ENCODE data around the gene C14orf132.

The C14orf132 gene

DNA sequence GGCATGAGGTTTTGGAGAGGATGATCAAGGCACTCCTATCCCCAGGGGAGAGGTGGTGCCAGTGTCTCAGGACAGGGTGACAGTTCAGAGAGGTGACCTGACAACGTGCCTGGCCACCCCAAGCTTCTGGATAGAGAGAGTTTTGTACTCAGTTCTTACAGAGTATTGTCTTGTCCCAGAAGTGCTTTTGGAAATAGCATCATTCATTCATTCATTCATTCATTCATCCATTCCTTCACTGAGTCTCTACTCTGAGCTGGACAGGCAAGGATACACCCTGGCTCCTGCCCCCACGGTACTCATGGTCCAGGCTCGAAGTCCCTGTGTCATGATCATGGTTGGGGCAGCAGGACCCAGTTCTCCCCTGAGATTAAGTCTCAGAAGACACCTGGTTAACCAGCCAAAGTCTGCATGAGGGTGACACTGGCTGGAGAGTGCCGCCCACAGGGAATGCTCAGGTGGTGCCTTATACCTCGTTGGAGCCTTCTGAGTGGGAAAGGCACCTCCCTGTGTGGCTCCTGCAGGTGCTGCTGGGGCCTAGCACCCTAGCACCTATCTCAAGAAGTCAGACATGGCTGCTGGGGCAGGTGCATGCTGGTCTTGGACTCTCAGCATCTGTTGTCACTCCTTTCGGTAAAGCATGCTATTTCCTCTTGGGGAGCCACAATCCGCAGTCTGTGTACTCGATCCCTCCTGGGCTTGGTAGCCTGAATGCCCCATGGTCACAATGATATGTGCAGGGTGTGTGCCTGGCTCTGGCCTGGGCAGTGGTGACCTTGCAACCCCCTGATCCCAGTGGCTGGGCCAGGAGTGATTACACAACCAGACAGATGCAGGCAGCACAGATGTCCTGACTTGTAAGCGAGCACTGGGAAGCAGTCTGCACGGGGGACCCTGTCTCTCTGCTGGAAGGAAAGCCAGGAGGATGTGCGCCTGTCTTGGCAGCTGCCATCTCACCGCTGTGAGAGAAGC is 57.8 kb downstream of the C14orf132 start:
- H3K4me3 ChIP-seq (ENCODE audit: low read depth, low read length): no peak overlapping the region

DNA sequence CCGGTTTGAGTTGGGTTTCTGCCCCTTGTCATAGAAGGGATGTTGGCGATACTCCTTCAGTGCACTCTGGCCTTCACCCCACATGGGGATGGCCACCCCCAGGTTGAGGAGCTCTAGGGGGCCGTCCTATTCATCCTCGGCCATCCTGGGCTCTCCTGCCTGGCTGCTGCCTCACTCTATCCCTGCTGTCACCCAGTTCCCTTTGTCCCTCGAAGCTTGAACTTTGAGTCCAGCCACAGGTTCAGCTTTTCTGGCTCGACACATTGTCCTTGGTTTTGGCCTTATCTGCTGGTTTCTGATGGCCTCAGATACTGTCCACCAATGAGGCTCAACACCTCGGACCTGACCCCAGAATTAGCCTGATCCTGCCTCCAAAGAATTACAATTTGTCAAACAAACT is 58.6 kb downstream of the C14orf132 start:
- no peak overlapping the region for H3K4me3 ChIP-seq (ENCODE audit: low read depth, low read length)

DNA sequence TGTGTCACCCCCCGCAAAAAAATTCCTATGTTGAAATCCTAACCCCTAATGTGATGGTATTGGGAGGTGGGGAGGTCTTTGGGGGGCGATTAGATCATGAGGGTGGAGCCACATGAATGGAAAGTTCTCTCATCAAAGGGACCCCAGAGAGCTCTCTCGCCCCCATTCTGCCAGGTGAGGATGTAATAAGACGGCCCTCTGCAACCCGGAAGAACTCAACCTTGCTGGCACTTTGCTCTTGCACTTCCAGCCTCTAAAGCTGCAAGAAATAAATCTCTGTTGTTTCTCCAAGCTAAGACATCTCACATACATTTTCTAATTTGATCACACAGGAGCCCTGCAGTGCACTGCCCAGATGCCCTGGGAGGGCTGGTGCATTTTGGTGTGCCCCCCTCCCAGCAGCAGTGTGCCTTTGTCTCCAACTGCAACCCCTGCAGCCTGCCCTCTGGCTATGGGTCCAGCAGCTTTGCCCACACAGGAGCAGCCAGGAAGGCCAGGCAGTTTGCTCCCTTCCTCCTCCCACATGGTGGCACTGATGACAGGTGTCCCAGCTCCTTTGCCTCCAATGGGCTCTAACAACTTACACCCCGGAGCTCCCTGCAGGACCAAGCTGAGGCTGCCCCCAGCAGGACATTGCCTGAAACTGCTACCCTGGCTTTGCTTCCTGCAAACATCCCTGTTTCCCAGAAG is 59.3 kb downstream of the C14orf132 start:
- no peak overlapping the region for H3K4me3 ChIP-seq (ENCODE audit: low read depth, low read length)

DNA sequence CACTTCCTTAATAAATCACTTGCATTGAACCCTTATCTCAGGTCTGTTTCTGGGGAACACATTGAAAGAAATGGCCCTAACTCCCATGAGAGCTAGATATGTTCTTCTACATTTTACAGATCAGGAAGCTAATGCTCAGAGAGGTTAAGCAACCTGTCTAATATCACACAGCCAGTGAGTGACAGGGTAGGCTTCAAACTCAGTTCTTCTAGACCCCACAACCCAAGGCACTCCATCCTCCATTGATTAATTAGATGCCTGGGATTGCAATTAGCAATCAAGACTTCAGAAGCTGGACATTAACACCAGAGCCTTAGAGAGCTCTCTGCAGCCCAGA is 59.8 kb downstream of the C14orf132 start:
- H3K4me3 ChIP-seq (ENCODE audit: low read depth, low read length): no peak overlapping the region

DNA sequence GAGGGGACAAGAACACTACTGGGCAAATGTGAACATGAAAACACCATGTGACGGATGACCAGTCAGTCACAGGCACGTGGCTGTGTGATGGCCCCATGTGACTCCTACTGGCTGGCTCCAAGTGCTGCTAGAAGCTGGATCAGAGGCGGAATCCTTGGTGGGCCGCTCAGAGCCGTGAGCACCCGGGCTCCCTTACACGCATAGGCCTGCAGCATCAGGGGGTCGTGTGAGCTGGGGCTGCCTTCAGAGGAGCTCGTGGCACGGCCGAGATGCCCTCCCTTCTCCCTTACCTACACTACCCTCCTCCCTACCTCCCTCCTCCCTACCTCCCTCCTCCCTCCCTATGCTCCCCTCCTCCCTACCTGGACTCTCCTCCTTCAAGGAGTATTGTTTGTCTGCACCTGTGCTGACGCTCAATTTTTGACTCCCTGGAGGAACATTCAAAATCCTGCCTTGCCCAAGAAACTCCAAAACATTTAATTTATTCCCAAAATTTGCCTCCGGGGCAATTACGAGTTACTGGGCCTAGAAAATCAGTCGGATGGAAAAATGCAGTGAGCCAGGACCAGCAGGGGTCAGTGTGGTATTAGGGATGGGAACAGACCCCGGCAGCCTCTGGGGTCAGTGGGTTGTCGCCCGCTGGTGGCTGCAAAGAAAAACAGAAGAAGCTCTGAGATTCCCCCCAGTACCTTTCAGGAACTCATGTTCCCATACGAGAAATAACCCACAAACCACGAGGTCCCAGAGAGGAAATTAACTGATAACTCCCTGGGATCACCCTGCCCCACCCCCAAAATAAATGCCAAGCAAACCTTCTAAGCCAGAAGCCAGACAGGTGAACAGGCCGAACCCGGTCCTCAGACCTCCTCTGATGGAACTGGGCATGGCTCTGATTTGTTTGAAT is 61.3 kb downstream of the C14orf132 start:
- no peak overlapping the region for H3K4me3 ChIP-seq (ENCODE audit: low read depth, low read length)

DNA sequence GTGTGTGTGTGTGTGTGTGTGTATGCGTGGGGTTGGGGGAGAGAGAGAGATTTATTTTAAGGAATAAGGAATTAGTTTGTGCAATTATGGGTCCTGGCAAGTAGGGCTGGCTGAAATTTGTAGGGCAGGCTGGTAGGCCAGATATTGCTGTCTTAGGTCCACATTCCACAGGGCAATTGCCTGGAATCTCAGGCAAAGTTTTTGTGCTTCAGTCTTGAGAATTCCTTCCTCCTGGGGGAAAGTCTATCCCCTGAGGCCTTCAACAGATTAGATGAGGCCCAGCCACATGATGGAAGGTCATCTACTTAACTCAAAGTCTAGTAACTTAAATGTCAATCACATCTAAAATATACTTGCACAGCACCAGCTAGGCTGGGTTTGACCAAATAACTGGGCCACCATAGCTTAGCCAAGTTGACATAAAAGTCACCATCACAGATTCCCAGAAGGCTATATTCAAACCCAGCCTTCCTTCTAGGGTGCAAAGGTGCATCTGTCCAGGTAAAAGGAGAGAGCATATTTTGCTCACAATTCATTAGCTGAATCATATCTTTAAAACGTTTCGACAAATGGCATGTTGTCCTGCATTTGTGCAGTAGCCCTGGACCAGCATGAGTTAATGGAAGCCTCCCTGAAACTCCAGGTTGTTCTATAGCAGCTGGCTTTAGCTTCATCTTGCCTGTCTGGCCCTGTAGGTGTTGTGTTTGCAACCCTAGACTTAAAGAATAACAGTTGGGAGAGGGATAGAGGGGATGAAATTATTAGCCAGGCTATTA is 63.1 kb downstream of the C14orf132 start:
- no peak overlapping the region for H3K4me3 ChIP-seq (ENCODE audit: low read depth, low read length)

DNA sequence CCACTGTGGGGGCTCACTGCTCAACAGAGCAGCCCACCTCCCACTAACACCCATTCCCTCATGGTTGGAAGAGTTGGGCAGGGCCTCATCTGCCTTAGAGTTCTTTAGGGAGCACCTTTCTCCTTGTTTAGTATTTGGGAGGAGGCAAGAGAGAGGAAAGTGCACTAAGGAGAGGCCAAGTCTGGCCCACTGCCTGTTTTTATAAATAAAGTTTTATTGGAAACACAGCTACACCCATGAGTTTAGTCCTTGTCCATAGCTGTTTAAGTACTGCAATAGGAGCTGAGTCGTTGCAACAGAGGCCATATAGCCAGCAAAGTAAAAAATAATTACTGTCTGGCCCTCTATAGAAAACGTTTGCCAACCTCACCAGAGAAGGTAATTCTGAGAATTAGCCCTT is 63.9 kb downstream of the C14orf132 start:
- no peak overlapping the region for H3K4me3 ChIP-seq (ENCODE audit: low read depth, low read length)

DNA sequence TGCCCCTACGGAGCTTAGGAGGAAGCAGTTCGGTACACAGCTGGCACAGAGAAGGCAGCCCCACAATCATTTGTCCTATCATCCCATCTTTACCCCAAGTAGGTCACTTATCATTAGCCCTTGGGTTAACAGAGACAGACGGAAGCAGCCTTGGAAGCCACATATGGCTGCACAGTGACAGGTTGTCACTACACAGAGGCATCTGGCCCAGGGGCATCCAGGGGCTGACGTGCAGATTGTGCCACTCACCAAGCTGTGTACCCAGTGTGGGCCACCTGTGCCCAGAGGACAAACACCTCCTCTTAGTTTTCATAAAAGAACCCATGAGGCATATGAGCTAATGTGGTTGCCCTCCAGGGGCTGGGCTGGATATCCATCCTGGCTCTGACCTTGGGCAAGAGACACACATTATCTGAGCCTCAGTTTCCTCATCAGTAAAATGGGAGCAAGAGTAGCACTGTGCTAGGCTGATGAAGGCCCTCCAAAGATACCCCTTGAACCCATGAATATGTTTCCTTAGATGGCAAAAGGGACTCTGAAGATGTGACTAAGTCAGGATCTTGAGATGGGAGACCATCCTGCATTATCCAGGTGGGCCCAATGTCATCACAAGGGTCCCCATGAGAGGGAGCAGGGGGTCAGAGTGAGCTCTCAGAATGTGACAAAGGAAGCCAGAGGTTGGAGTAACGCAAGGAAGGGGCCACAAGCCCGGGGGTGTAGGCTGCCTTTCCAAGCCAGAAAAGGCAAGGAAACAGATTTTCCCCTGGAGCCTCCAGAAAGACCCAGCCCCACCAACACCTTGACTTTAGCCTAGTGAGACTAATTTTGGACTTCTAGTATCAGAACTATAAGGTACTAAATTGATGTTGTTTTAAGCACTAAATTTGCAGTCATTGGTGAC is 64.6 kb downstream of the C14orf132 start:
- no peak overlapping the region for H3K4me3 ChIP-seq (ENCODE audit: low read depth, low read length)

DNA sequence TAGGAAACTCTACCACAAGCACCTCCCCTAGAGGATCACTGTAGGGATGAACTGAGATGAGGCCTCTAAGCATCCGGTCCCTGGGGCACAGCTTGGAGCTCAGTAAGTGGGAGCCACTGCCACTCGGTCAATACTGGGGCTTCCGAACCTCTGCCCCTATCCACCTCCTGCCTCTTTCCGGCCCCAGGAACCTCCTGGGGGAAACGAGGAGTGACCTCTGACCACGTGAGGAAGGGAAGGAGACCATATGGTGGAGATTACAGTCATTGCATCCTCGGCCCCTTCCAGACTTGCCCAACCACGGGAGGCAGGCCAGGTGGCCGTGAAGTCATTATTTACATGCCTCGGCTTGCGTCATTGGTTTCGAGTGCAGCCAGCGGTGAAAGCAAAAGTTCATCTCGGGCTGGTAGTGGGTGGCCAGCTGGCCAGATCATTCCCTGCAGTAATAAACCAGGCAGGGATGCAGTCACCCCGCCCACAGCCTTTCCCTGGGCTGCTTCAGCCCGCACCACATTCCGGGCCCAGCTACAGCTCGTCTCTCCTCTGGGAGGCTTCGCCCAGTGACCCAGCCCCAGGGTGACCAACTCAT is 65.4 kb downstream of the C14orf132 start:
- no peak overlapping the region for H3K4me3 ChIP-seq (ENCODE audit: low read depth, low read length)

DNA sequence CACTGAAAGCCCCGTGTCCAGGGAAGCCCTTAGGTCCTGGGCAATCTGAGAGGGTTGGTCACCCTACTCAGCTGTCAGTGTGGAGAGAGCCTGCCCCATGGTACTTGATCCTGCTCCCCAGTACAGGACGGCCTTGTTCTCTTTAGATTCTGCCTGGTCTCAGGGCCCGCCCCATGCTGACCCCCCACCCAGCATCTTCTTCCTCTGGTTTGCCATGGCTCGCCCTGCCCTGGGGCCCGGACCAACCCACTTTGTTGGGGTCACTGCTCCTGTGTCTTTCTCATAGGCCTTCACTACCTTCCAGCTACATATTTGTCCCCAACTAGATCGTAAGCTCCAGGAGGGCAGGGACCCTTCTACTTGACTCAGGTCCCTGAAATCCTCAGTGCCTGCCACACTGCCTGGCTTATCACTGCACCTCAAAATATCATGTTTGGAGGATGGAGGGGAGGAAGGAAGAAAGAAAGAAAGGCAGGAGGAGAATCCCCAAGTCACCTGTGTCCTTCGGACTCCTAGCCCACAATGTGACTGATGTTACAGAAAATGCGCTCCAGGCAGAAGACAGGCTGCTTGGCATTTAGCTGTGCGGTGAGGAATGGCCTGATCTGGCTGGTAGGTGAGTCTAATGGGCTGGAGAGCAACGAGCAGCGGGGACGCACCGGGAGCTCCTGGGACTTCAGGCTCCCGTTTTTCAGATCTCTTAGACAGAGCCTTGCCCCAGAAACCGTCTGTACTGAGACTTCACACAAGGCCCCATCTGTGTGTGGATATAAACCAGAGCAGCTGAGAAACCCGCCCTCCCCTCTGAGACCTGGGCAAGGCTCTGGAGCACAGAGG is 66.1 kb downstream of the C14orf132 start:
- no peak overlapping the region for H3K4me3 ChIP-seq (ENCODE audit: low read depth, low read length)

DNA sequence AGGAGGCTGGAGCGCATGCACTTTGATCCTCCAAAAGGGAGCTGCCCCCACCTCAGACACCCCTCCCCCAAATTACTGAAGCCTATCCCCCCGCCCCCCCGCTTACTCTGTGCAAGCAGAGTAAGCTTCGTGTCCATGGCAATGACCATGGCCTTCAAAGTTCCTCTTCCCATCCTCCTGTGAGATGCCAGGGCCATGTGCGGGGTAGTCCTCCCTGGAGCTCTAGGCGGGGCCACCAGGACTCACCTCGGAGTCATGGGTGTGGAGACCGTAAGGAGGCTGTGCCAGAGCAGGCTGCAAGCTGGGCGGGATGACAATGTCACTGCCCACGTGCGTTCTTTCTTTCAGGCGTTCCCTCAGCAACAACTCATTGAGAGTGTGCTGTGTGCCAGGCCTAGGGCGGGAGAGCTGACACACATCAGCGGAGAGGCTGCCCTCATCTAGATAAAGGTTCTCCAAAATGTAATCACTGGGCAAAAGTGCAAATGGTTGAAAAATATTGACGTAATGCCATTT is 66.8 kb downstream of the C14orf132 start:
- H3K4me3 ChIP-seq (ENCODE audit: low read depth, low read length): no peak overlapping the region

DNA sequence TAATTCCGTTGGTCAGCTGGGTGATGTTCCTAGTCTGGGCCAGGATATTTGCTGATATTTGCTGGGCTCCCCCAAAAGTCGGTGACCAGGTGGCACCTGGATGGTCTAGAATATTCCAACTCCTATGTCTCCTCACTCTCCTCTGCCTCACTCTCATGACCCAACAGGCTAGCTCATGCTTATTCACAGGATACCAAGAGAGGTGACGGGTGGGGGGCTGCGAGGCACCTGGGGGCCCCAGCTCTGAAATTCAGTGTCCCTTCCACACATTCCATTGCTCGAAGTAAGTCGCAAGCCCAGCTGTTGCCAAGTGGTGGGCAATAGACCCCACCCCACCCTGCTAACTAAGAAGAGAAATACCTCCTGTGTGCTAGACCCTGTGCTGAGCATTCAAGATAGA is 67.7 kb downstream of the C14orf132 start:
- no peak overlapping the region for H3K4me3 ChIP-seq (ENCODE audit: low read depth, low read length)

DNA sequence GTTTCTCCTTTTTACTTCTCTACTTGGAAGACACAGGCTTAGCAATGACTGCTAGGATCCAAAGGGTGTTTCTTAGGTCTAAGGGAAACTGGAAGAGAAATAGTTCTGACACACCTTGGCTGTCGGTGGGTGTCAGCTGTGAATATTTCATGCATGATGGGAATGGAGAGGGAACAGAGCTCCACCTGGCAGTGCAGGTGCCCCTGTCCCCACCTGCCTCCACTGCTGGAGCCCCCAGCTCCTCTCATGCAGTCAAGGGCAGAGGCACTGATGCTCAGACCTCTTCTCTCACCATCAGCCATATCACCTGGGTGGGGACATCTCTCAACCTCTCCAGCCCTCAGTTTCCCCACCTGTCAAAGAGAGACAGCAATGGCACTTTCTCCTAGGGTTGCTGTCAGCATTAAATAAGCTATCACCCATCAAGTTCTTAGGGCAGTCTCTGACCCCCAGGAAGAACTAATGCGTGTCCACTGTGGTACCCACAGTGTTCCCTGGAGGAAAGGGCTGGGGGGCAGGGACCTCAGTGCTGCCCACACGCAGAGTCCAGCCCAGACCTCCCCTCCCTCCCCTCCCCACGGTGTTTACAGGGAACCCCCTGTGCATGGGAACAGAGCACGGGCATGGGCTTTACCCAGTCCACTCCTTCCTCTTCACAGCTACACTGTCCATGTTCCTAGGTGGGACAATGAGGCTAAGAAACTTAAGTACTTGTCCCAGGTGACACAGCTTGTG is 69.1 kb downstream of the C14orf132 start:
- H3K4me3 ChIP-seq (ENCODE audit: low read depth, low read length): no peak overlapping the region

DNA sequence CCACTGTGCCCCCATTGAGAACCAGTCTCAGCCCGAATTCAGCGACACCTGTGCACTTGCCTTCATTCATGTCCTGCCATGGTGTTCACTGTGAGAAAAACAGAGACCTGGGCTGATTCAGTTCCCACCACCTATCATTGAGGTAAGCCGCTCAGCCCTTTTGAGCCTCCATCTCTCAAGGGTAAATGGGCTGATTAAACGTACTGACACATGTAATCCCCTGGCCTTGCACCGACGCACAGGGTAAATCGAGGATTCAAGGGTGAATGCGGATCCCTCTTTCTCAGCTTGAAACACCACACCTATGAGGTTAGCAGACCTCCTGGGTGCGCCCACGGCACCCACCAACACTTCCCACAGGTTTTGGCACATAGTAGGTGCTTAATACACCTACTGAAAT is 69.7 kb downstream of the C14orf132 start:
- no peak overlapping the region for H3K4me3 ChIP-seq (ENCODE audit: low read depth, low read length)

DNA sequence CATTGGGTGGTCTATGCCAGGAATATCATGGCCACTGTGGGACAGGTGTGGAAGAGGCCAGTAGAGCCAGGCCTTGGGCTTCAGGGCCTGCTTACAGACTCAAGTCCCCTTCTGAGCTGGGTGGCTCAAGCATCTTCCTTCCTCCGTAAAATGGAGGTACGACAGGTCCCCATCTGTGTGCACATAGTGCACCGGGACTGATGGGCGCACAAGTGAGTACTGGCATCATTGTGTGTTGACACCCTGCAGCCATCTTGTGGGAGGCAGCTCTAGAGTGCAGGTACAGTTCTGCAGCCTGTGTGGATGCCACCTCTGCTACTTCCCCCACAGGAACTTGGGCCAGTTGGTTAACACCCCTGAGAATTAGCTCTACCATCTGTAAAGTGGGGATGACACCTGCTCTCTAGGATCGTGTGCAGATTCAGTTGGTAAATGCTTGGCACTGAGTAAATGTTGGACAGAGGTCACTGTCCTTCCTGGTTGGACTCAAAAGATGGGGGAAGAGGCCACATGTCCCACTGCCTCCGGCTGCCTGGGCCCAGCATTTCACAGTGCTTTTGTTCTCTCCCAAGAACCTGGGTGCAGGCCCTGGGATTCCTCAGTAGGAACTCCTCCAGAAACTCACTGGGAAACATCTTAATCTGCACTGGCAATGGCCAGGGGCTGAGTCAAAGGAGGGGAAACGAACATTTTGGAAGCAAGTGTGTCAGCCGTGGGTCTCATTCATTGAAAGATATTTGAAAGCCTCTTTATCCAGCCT is 70.6 kb downstream of the C14orf132 start:
- H3K4me3 ChIP-seq (ENCODE audit: low read depth, low read length): no peak overlapping the region

DNA sequence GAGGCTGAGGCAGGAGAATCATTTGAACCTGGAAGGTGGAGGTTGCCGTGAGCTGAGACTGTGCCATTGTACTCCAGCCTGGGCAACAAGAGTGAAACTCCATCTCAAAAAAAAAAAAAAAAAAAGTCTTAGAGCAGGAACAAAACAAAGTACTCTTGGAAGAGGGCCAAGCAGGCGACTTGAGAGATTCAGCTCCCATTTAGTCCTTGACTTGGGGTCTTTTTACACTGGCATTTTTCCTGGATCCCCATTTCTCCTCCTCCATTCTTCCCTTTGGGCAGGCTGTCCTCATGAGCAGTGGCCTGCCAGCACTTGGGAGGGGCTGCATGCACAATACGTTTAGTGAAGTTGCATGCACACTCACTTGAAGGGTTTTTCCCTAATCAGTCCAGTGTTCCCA is 72.9 kb downstream of the C14orf132 start:
- no peak overlapping the region for H3K4me3 ChIP-seq (ENCODE audit: low read depth, low read length)

DNA sequence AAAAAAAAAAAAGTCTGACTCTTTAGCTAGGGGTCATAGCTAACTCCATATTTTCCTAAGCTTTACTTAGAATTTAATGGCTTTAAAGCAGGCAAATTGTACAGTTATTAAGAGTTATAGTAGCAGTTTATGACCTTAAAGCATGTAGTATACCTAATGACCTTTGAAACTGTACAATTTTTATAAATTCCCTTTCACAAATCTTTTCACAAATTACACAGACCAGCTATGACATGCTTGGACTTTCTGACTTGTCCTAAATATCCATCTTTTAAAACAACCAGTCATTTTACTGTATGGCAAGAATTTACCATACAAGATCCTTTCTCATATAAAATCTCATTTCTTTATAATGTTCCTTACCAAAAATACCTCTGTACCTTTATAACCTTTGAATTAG is 74.8 kb downstream of the C14orf132 start:
- H3K4me3 ChIP-seq (ENCODE audit: low read depth, low read length): no peak overlapping the region

Measured in iPS-11a (cell line).